ENCODE data around the gene SIRPB2.

The SIRPB2 gene

DNA sequence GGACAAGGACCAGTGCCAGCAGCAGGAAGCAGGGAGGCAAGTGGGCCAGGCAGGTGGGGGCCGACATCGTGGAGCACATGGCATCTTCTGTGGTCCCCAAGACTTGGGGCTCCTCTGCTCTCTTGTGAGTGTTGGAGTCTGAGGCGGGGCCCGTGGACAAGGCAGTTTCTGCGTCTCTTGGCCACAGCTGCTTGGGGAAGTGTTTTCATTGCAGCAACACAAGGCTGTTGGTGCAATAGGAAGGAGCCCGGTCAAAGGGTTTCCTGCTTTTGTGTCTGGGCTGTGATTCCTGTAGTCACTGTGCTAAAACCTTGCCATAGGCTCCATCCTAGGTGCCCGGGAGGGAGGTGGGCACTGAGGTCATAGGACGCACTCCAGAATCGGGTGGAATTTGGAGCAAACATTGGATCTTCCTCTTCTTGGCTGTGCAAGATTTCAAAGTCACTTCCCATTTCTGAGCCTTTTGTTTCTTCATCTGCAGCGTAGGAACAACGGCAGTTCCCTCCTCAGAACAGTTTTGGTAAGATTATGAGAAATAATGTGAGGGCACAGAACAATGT, at the start of gene SIRPB2:
Gene SIRPB2 (minus strand): TSS at position 140 of the 560 bp plus-strand sequence. CDS start 61 bp downstream, at position 79.
- DNase-seq (ENCODE audit: low read depth): no peak

DNA sequence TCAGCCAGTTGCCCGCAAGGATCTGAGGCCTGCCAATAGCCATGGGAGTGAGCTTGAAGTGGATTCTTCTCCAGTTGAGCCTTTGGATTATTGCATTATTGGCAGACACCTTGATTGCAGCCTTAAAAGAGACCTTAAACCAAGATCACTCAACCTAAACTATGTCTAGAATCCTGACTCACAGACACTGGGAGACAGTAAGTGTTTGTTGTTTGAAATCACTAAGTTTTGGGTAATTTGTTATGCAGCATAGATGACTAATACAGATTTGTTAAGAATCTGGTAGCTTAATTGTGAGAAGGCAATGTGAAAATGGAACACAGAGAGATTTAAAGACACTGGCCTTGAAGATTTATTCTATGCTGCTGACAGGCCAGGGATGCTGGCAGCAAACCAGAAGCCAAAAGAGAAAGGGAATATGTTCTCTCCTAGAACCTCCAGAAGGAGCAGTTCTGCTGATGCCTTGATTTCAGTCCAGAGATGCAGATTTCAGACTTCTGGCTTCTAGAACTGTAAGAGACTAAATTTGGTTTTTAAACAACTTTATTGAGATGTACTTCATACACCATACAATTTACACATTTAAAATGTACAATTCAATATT, 48.7 kb upstream of the SIRPB2 start:
- DNase-seq (ENCODE audit: low read depth): no peak

DNA sequence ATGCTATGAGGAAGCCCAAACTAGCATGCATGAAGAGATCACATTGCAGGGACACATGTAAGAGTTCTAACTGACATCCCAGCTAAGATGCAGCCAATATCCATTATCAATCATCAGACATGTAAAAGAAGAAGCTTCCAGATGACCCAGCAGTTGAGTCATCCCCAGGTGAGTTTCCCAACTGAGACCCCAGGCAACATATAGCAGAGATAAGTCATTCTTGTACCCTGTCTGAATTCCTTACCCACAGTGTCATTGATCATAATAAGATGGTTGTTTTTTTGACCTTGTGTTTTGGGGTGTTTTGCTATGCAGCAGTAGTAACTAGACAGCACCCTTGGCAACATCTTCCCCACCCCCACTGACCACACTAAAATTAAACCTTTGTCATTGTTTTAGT, 47.4 kb upstream of the SIRPB2 start:
- no peak for DNase-seq (ENCODE audit: low read depth)

DNA sequence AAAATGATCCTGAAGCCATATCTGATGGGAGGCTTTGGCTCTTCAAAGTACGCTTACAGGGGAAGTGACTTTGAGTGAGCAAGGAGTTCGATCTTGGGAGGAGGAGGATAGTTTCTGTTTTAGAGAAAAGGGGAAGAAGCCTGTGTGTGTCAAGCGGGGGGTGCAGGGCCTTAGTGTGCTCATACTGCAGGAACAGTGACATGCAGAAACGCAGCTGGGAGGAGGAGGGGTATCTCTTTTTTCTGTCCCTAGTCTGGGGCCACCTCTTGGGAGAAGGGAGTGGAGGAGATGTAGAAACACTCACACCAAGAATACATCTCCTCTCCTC, 46.5 kb upstream of the SIRPB2 start:
- DNase-seq (ENCODE audit: low read depth): no peak

DNA sequence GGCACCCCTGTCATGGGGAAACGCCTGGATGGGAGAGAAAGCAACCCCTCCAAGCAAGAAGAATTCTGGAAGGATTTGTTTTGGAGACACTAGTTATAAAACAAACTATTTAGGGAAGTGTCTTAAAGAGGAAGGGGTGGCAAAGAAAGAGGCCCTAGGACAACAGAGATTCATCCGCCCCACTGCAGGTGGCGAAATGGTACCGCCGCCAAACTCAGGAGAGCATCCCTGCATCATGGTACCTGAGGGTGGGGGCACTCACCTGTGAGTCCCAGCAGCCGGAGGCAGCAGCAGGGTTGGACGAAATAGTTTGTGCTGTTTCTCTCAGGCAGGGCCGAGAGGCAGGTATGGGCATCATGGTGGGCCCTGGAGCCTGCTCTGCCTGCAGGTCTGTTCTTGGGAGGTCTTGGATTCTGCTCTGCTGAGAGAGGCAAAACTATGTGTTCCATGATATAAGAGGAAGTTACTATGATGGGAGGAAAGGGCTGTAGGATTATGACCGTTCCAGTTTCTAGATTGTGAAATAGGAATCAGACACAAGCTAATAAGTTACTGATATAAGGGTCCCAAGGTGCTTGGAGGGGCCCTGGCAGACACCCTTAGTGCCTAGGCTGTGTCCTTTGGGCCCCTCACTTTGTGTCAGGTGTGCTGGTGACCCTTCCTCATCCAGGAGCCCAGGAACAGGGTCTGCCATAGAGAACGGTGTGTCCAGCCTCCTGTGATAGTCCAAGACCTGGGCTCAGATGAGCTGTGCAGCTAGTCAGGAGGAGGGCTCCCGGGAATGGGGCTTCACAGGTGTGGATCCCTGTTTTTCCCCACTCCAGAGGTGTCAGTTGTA, 45.9 kb upstream of the SIRPB2 start:
- no peak for DNase-seq (ENCODE audit: low read depth)

DNA sequence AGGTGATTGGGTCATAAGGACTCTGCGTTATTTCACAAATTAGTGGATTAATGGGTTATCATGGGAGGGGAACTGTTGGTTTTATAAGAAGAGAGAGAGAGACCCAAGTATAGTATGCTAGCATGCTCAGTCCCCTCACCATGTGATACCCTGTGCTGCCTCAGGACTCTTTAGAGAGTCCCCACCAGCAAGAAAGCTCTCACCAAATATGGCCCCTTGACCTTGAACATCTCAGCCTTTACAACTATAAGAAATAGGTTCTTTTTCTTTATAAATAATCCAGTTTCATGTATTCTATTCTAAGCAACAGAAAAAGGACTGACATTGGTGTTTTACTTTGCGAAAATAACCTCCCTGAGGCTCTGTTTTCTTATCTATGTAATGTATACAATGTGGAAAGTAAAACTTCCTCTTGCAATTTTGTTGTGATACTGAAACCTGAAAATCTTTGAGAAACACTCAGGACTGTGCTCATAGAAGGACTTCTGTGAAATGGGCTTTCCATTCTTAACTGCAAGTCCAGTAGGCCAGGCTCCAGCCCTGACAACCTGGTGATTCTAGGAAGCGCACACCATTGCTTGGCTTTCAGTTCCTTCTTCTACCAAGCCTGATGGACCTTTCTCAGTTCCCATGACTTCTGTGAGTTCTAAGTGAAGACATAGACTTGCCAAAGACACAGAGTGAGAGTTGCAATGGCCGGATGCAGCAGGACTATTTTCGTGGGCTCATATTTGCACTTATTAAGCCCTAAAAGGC, 44.4 kb upstream of the SIRPB2 start:
- no peak for DNase-seq (ENCODE audit: low read depth)

- no peak for DNase-seq (ENCODE audit: low read depth)
These were observed 43.3 kb upstream of the SIRPB2 start for GRCh38 chr20:1534526-1534925.

- no peak for DNase-seq (ENCODE audit: low read depth)
These were observed 41.8 kb upstream of the SIRPB2 start for GRCh38 chr20:1533059-1533458.

DNA sequence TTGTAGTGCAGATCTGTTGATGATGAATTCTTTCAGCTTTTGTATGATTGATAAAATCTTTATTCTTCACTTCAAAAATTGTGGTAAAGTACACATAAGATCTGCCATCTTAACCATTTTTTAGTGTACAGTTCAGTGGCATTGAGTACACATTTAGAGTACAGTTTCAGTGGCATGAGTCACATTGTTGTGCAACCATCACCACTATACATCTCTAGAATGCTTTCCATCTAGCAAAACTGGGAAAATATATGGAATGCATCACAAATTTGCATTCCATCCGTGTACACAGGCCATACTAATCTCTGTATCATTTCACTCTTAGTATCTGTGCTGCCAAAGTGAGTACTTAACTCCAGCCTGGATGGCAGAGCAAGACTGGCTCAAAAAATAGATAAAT, 37.6 kb upstream of the SIRPB2 start:
- no peak for DNase-seq (ENCODE audit: low read depth)

- no peak for DNase-seq (ENCODE audit: low read depth)
These were observed 36.7 kb upstream of the SIRPB2 start for GRCh38 chr20:1527923-1528322.

GRCh38 chr20:1526896-1527295, 35.7 kb upstream of the SIRPB2 start:
- no peak for DNase-seq (ENCODE audit: low read depth)

DNA sequence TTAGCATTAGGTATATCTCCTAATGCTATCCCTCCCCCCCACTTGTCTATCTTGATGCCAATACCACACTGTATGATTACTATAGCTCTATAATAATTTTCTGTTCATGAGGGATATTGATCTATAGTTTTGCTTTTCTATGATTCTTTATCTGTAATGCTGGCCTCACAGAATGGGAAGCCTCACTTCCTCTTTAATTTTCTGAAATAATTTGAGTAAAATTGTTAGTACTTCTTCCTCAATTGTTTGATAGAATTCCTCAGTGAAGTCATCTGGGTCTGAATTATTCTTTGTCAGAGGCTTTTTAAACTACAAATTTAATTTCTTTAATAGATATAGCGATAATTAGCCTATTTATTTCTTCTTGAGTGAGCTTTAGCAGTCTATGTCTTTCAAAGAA, 35.1 kb upstream of the SIRPB2 start:
- DNase-seq (ENCODE audit: low read depth): no peak

DNA sequence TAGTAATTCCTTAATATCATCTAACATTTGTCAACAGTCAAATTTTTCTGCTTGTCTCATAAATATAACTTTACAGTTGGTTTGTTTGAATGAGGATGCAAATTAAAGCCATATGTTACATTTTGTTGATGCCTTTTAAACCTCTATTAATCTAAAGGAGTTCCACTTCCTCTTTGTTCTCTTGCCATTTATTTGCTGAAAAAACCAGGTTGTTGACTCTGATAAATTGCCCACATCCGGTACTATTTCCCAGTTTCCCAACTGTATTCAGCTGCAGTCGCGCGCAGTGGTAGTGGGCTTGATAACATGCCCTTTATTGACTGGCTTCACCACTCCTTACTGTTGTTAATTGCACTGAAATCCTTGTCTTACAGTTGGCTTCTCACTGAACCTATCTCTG, 32.8 kb upstream of the SIRPB2 start:
- DNase-seq (ENCODE audit: low read depth): no peak

DNA sequence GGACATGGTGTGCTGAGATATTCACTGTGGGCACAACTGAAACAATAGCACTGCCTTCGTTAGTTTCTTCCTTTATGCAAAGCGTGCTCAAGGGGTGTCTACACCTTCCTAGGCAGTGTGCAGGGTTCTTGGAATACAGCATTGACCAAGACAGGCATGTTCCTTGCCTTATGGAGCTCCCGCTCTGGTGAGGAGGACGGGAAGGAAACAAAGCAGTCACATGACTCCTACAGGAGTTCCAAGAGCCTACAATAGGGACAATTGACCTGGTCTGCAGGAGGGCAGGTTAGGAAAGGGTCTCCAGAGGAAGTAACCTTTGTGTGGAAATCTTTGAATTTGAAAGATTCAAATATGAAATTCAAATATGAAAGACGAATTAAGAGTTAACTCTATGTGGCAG, 25.8 kb upstream of the SIRPB2 start:
- no peak for DNase-seq (ENCODE audit: low read depth)

GRCh38 chr20:1513801-1514200, 22.6 kb upstream of the SIRPB2 start:
- DNase-seq (ENCODE audit: low read depth): no peak

DNA sequence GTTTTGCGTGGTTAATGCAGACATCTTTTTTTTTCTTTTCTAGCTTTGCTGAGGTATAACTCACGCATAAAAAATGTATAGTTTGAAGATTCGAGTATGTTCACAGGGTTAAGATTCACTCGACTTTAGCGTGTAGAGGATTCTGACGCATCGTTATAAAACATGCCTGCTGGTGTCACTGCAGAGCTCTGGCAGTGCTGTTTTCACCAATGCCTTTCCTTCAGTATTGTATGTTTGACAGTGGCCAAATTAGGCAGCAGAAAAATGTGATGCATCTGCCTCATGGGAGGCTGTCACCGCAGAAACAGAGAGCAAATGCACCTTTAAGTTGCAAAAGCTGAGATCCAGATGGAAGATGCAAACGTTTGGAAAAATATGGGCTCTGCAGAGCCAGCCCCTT, 18.0 kb upstream of the SIRPB2 start:
- DNase-seq (ENCODE audit: low read depth): peak; percentile 6

- DNase-seq (ENCODE audit: low read depth): no peak
These were observed 17.4 kb upstream of the SIRPB2 start for GRCh38 chr20:1508574-1508973.

- no peak for DNase-seq (ENCODE audit: low read depth)
These were observed 16.1 kb upstream of the SIRPB2 start for GRCh38 chr20:1507276-1507675.

- no peak for DNase-seq (ENCODE audit: low read depth)
These were observed 14.7 kb upstream of the SIRPB2 start for GRCh38 chr20:1505871-1506270.

DNA sequence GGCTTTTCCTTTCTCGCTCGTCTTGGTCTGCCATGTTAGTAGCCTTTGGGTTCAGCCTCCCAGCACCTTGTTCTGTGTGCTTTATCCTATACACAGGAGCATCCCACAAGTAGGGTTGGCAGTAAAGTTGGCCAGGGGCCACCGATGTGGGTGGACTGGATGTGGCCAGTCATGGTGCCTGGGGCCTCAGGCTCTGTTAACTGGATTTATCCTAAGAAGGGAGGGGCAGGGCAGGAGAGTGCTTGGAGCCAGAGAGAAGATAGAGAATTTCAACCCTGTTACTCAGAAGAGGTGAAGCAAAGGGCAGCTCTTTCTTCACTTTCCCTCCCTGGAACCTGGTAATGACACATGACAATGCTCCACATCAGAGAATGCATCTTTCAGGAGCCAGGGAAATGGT, 14.1 kb upstream of the SIRPB2 start:
- DNase-seq (ENCODE audit: low read depth): no peak

- peak; percentile 52 for DNase-seq (ENCODE audit: low read depth)
These were observed 12.5 kb upstream of the SIRPB2 start for GRCh38 chr20:1503564-1504227.

- no peak for DNase-seq (ENCODE audit: low read depth)
These were observed 9.3 kb upstream of the SIRPB2 start for GRCh38 chr20:1500496-1500895.

Data from activated T-cell treated with anti-CD3 and anti-CD28 coated beads for 1 hour (primary cell).